NCI-H1694 (cell line): ENCODE measurements around the gene CD164L2.

Experiments
- DNase-seq: peaks from one replicate; lab custom pipeline; 2025; lab: John Stamatoyannopoulos, UW

The CD164L2 gene

GRCh38 chr1:27363766-27364695 is 19.1 kb downstream of the CD164L2 start:
- DNase-seq: no peak

GRCh38 chr1:27361553-27361952 is 21.6 kb downstream of the CD164L2 start:
- no peak for DNase-seq

DNA sequence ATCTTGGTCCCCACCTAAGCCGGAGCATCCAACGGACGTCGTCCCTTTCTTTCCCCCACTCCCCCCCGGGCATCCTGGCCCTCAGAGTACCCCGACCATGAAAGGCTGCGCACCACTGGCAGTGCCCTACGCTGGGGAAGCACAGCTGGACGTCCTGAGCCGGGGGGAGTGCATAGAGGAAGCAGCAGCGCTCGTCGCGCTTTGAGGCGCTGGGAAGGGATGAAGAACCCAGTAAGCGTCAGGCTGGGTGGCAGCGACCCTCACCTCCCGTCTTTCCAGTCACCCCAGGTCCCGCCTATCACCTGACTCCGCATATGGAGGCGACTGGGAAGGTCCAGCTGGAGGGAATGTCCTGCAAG is 22.1 kb downstream of the CD164L2 start:
- DNase-seq: no peak

DNA sequence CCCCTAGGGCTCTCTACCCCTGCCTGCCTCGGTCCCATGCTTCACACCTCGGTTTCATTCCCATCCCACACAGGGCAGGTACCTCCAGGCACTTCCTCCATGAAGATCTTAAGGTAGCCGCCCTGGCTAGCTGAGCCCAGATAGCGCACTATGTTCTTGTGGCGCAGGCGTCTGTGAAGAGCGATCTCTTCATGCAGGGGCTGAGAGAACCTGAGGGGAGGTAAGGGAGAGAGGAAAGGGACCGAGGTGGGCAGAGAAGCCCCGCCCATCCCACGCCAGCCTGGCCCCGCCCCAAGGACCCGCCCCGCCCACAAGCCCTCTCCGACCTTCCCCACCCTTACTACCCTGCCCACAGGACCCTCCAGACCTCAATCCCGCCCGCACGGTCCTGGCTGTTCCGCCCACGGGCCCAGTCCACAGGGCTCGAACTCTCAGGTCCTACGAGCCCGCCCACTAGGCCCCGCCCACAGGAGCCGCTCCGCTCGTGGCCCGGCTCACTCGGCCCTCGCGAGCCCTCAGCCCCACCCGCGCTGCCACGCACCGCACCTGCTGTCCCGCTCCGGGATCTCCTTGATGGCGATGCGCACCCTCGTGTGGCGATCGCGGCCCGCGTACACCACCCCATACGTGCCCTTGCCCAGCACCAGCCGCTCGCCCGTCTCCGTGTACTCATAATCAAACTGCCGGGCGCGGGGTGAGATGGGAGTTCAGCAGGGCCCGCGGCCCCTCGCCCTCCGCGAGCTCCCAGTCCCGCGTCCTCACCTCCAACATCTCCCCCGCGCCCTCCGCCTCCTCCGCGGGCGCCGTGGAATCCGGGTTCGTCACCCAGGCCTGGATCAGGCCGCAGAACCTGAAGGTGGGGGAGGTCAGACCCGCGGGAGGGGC is 22.7 kb downstream of the CD164L2 start:
- no peak for DNase-seq

DNA sequence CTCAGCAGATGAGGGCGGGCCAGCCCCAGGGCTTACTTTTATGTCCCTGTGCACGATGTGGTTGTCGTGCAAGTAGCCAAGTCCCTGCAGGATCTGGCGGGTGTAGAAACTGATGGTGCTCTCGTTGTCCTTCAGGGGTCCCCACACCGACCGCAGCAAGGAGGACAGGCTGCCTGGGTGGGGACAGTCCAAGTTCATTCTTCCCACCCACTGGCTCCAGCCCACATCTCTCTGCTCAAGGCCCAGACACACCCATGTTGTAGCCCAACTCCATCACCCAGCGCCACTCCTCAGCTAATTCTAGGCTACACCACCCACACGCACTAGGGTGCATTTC is 23.3 kb downstream of the CD164L2 start:
- DNase-seq: no peak

- DNase-seq: no peak
Measured at GRCh38 chr1:27358928-27359313, 24.2 kb downstream of the CD164L2 start.

DNA sequence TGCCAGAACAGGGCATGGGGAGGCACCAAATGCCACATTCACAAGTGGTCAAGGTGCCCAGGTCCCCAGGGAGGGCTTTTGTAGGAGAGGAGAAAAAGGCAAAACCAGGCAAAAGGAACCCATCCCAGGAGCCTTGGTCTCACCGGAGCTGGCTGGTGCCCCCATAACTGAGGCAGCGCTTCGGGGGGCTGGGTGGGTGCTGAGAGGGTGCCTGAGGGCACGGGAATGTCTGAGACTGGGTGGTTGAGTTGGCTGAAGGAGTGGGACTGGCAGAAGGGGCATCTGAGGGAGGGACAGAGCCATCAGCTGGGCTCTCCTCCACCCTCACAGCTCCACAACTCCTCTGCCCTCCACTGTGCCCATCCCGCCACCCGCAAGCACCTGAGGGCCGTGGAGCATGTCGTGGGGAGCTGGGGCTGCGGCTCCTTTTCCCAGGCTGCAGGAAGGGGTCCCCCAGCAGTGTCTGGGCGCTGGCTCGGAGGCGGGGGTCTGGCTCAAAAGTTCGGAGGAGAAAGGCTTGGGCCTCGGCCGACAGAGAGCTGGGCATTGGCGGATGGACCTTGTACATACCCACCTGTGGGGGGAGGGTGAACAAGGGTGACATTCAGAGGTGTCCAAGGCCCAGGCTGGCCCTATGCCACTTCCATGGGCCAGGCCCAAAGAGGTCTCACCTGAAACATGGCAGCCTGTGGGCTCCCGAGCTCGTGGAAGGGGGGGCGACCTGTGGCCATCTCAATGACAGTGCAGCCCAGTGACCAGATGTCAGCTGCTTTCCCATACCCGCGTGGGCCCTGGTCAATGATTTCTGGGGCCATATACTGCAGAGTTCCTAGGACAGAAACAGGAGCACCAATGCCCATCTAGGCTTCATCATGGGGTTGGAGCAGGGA is 24.9 kb downstream of the CD164L2 start:
- no peak for DNase-seq

- peak; percentile 14 for DNase-seq
Measured at GRCh38 chr1:27357281-27358037, 25.7 kb downstream of the CD164L2 start.

DNA sequence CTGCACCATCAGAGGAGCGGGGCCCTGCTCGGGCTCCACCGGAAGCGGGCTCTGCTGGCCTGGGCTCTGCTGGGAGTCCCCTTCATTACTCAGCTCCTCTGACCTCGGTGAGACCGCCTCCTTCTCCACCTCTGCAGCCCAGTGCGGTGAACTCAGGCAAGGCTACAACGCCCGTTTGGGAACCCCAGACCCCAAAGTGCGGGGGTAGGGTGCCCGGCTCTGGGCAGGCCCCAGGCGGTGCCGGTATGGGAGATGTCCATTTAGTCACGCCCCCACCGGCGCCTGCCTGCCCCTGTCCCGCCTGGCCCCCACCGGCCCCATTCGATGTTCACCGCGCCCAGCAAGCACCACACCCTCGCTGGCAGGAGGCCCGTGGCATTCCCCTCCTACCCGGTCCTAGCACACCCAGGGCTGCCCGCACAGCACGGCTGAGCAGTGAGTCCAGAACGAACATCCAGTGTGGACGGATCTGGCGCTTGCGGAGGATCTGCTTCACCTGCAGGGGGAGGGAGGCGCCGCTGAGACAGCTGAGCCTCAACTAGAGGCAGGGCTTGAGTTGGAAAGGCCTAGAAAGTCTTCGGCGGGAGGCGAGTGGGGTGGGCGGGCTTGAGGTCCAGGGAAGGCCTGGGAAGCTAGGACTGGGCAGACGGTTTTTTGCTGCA is 26.4 kb downstream of the CD164L2 start:
- no peak for DNase-seq

DNA sequence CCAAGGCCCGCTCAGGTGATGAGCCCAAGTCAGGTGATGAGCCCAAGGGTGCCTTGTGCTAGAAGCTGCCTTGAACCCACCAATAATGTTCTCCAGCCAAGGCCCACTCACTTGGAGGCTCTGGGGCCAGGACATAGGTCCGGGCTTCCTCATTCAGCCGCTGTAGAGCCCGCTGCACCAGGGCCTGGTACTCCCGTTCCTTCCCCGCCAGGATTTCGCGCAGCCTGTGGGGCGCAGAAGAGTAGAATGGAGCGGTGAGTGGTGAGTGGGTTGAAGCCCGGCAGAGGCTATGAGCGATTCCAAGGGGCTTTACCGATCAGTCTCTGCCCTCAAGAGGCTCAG is 26.9 kb downstream of the CD164L2 start:
- no peak for DNase-seq

DNA sequence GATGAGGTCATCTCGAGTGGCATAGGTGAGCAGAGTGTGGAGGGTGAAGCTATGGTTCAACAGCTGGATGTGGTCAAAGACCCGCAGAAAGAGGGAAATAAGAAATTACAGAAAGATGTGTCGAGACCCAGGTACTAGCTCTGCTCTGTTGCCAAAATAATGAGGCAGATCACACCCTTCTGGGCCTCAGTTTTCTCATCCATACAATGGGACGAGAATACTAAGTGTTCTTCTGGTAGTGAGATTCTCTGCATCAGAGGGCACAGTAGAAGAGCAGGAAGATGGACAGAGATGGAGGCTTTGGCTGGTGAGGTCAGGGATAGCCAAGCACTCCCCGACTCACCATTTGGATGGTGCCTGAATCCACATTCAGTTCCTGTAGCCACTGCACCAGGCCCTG is 27.4 kb downstream of the CD164L2 start:
- DNase-seq: no peak

- no peak for DNase-seq
Measured at GRCh38 chr1:27353629-27354028, 29.5 kb downstream of the CD164L2 start.

- no peak for DNase-seq
Measured at GRCh38 chr1:27353166-27353565, 30.0 kb downstream of the CD164L2 start.

GRCh38 chr1:27351541-27352107 is 31.5 kb downstream of the CD164L2 start:
- DNase-seq: no peak

DNA sequence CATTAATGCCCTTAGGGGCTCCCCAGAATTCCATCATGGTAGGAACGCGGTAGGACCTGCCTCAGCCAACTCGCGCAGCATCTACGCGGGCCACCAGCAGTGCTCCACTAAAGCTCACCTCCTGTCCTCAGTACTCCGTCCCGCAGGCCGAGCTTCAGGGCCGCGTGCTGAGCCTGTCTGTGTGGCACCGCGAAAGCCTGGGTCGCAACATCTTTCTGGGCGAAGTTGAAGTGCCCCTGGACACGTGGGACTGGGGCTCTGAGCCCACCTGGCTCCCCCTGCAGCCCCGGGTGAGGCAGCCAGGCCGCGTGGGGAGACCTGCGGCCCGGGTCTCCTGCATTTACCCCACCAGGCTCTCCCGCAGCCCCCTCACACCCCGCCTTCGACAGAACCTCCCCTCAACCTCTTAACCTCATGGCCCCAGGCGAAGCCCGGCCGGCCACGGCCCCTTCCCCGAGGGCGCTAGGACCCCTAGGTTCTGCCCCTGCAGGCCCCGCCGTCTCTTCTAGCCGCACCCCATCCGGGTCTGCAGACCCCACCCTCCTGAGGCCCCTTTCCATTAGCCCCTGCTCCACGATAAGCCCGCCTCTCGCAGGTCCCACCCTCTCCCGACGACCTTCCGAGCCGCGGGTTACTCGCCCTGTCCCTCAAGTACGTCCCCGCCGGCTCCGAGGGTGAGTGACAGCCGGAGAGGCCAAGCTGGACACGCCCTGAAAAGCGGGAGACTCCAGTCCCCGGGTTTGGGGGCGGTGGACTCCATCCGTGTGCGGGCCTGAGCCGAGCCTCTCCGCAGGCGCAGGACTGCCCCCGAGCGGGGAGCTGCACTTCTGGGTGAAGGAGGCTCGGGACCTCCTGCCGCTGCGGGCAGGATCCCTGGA is 32.2 kb downstream of the CD164L2 start:
- DNase-seq: no peak

- peak; percentile 15 for DNase-seq
Measured at GRCh38 chr1:27349784-27350662, 33.1 kb downstream of the CD164L2 start.

GRCh38 chr1:27348861-27349783 is 34.0 kb downstream of the CD164L2 start:
- no peak for DNase-seq
